HepG2 (cell line): Measurements from ENCODE around the gene TRPV4. TPM values are rescaled to one million over a fixed set of nuclear protein-coding genes. Genes with fewer than 3 reads are reported as not detected.
A peak's percentile ranks its signal among the peaks of the same experiment; 100 is the strongest.

Source experiments
- CEBPB ChIP-seq: IDR thresholded peaks from 2 replicates; pipeline ENCODE4 v1.6.1; 2011; ENCODE audit warnings: low read depth, low read length, improper control_type of control experiment, borderline replicate concordance
- FOSL2 ChIP-seq: sonication (generic); formaldehyde crosslinking; IDR thresholded peaks from 2 replicates; pipeline ENCODE4 v1.4.0; 2020; ENCODE audit warnings: missing genetic modification reagents
- MEF2D ChIP-seq: sonication (generic); formaldehyde crosslinking; IDR thresholded peaks from 2 replicates; pipeline ENCODE4 v1.5.1; 2020; ENCODE audit warnings: mild to moderate bottlenecking, missing genetic modification reagents
- MIER3 ChIP-seq: IDR thresholded peaks from 2 replicates; pipeline ENCODE4 v1.6.1; 2016; ENCODE audit warnings: missing compliant biosample characterization, borderline replicate concordance
- RFXAP ChIP-seq: sonication (generic); formaldehyde crosslinking; IDR thresholded peaks from 2 replicates; pipeline ENCODE4 v1.4.0; 2020; ENCODE audit warnings: missing genetic modification reagents, borderline replicate concordance
- SP4 ChIP-seq: sonication (generic); formaldehyde crosslinking; IDR thresholded peaks from 2 replicates; pipeline ENCODE4 v1.8.1; 2023; ENCODE audit warnings: mild to moderate bottlenecking, missing genetic modification reagents
- ZBTB7B ChIP-seq: sonication (generic); formaldehyde crosslinking; IDR thresholded peaks from 2 replicates; pipeline ENCODE4 v1.4.0; 2020; ENCODE audit warnings: missing genetic modification reagents
- ZNF205 ChIP-seq: IDR thresholded peaks from 2 replicates; pipeline ENCODE4 v1.6.1; 2018; ENCODE audit warnings: missing biosample characterization, missing genetic modification reagents
- ZNF34 ChIP-seq: sonication (generic); formaldehyde crosslinking; IDR thresholded peaks from 2 replicates; pipeline ENCODE4 v1.4.0; 2020; ENCODE audit warnings: mild to moderate bottlenecking, missing genetic modification reagents, borderline replicate concordance
- ZNF367 ChIP-seq: sonication (generic); formaldehyde crosslinking; IDR thresholded peaks from 2 replicates; pipeline ENCODE4 v1.4.0; 2020; ENCODE audit warnings: missing genetic modification reagents, borderline replicate concordance
- ZNF44 ChIP-seq: sonication (generic); formaldehyde crosslinking; IDR thresholded peaks from 2 replicates; pipeline ENCODE4 v1.5.1; 2020; ENCODE audit warnings: mild to moderate bottlenecking, missing genetic modification reagents
- ZNF546 ChIP-seq: sonication (generic); formaldehyde crosslinking; conservative IDR thresholded peaks from 2 replicates; pipeline ENCODE4 v1.8.1; 2023; ENCODE audit warnings: mild to moderate bottlenecking, missing genetic modification reagents
- ZNF777 ChIP-seq: sonication (generic); formaldehyde crosslinking; IDR thresholded peaks from 2 replicates; pipeline ENCODE4 v1.4.0; 2020; ENCODE audit warnings: missing genetic modification reagents
- ZZZ3 ChIP-seq: sonication (generic); formaldehyde crosslinking; IDR thresholded peaks from 2 replicates; pipeline ENCODE4 v1.4.0; 2020; ENCODE audit warnings: missing genetic modification reagents, mild to moderate bottlenecking, borderline replicate concordance
- polyA plus RNA-seq, 8 experiments: library from polyadenylated mRNA; depleted of rRNA in 3 of 8; stranded (reverse) in 7 of 8; unstranded in 1 of 8; fragments of >200 nt; fragmentation: Illumina TruSeq in 4 of 8; extraction: Trizol in 4 of 8; gene quantifications; 2 replicates each; pipeline versions ENCODE4 v1.2.1 to v1.2.3, GENCODE V29; 2011 to 2016; ENCODE audit warnings: low read depth in 4 of 8, missing spikeins in 1 of 8, mixed read lengths in 1 of 8; ENCODE audit not compliant: insufficient read depth in 1 of 8
- total RNA-seq, 5 experiments: library from RNA; depleted of rRNA; stranded (reverse); fragments of >200 nt; fragmentation: Illumina TruSeq; extraction: Trizol; gene quantifications; 2 replicates each; pipeline ENCODE4 v1.2.3, GENCODE V29; 2016; ENCODE audit warnings: low read depth in 1 of 5
- TF ChIP-seq, protein P1 (sequence below): sonication (generic); formaldehyde crosslinking; IDR thresholded peaks from 2 replicates; pipeline ENCODE4 v1.4.0; 2020; ENCODE audit warnings: missing genetic modification reagents
- TF ChIP-seq, protein P2 (sequence below), 2 experiments: sonication (generic) in 1 of 2; formaldehyde crosslinking in 1 of 2; IDR thresholded peaks; 2 replicates each; pipeline versions ENCODE4 v1.6.1 to v1.9.0; 2014 to 2022; ENCODE audit warnings: antibody characterized with exemption in 1 of 2, borderline replicate concordance in 1 of 2, inconsistent platforms in 1 of 2, low read depth in 1 of 2, missing genetic modification reagents in 1 of 2
- TF ChIP-seq, protein P3 (sequence below): sonication (generic); formaldehyde crosslinking; conservative IDR thresholded peaks from 2 replicates; pipeline ENCODE4 v1.4.0; 2020; ENCODE audit warnings: mild to moderate bottlenecking, missing genetic modification reagents, moderate library complexity

TRPV4 gene
- total and polyA plus RNA-seq, 2 of the 13 experiments (the other 11 are each of a cell fraction or from before 2014, with no cell fraction given): 0.66 to 4.7 TPM

DNA sequence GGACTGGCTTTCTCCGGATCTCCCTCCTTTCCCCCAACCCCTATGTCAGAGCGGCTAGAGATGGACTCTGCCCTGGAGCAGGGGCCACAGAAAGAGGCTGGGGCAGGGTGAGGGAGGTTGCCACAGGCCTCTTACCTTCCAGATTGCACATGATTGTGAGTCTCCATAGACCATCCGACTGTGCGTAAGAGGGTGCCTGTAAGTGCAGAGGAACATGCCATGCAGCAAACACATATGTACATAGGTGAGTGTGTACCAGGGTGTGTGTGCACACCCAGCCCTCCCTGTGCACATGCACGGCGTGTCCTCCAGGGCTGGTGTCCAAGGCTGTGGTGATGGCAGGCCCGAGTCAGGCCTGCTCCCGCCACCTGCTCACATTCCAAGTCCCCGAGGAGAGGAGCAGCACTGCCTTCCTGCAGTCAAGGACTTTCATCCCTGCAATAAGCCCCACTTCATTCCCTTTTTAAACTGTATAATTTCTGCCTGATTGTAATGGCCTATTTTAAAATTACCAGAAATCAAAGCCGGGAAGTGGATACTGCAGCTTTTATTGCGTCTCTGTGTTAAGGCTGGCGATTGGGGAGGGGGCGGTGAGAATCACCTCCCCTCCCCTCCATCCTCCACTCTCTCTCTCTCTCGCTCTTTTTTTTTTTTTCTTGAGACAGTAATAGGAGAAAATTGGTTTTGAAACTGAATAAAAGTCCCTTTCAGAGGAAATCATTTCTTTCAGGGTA lies 91.1 kb downstream of the TRPV4 start (continued):
- TF ChIP-seq MIER3 (CRISPR knock-in tag): peak; percentile 27; the same call in 1 of the 2 replicates
- TF ChIP-seq ZNF367 (CRISPR knock-in tag): no peak
- TF ChIP-seq RFXAP: no peak
- no peak for TF ChIP-seq MEF2D (CRISPR knock-in tag)
- TF ChIP-seq, protein P1, sequence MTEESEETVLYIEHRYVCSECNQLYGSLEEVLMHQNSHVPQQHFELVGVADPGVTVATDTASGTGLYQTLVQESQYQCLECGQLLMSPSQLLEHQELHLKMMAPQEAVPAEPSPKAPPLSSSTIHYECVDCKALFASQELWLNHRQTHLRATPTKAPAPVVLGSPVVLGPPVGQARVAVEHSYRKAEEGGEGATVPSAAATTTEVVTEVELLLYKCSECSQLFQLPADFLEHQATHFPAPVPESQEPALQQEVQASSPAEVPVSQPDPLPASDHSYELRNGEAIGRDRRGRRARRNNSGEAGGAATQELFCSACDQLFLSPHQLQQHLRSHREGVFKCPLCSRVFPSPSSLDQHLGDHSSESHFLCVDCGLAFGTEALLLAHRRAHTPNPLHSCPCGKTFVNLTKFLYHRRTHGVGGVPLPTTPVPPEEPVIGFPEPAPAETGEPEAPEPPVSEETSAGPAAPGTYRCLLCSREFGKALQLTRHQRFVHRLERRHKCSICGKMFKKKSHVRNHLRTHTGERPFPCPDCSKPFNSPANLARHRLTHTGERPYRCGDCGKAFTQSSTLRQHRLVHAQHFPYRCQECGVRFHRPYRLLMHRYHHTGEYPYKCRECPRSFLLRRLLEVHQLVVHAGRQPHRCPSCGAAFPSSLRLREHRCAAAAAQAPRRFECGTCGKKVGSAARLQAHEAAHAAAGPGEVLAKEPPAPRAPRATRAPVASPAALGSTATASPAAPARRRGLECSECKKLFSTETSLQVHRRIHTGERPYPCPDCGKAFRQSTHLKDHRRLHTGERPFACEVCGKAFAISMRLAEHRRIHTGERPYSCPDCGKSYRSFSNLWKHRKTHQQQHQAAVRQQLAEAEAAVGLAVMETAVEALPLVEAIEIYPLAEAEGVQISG: peak; percentile 55; the same call in 1 of the 2 replicates
- peak; percentile 78; the same call in 1 of the 2 replicates for TF ChIP-seq ZBTB7B (CRISPR knock-in tag)
- TF ChIP-seq ZNF44 (CRISPR knock-in tag): no peak
- no peak for TF ChIP-seq ZNF34 (CRISPR knock-in tag)
- TF ChIP-seq SP4 (CRISPR knock-in tag): peak; percentile 51; the same call in 1 of the 2 replicates
- TF ChIP-seq ZNF546: no peak
- TF ChIP-seq, protein P2, sequence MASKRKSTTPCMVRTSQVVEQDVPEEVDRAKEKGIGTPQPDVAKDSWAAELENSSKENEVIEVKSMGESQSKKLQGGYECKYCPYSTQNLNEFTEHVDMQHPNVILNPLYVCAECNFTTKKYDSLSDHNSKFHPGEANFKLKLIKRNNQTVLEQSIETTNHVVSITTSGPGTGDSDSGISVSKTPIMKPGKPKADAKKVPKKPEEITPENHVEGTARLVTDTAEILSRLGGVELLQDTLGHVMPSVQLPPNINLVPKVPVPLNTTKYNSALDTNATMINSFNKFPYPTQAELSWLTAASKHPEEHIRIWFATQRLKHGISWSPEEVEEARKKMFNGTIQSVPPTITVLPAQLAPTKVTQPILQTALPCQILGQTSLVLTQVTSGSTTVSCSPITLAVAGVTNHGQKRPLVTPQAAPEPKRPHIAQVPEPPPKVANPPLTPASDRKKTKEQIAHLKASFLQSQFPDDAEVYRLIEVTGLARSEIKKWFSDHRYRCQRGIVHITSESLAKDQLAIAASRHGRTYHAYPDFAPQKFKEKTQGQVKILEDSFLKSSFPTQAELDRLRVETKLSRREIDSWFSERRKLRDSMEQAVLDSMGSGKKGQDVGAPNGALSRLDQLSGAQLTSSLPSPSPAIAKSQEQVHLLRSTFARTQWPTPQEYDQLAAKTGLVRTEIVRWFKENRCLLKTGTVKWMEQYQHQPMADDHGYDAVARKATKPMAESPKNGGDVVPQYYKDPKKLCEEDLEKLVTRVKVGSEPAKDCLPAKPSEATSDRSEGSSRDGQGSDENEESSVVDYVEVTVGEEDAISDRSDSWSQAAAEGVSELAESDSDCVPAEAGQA (IDR thresholded peaks at IDR 0.05; ENCODE audit: low read depth): no peak
- TF ChIP-seq, protein P2 (CRISPR knock-in tag; IDR thresholded peaks at IDR 0.05; ENCODE audit: borderline replicate concordance): no peak
- TF ChIP-seq CEBPB: peak; percentile 52
- TF ChIP-seq, protein P3, sequence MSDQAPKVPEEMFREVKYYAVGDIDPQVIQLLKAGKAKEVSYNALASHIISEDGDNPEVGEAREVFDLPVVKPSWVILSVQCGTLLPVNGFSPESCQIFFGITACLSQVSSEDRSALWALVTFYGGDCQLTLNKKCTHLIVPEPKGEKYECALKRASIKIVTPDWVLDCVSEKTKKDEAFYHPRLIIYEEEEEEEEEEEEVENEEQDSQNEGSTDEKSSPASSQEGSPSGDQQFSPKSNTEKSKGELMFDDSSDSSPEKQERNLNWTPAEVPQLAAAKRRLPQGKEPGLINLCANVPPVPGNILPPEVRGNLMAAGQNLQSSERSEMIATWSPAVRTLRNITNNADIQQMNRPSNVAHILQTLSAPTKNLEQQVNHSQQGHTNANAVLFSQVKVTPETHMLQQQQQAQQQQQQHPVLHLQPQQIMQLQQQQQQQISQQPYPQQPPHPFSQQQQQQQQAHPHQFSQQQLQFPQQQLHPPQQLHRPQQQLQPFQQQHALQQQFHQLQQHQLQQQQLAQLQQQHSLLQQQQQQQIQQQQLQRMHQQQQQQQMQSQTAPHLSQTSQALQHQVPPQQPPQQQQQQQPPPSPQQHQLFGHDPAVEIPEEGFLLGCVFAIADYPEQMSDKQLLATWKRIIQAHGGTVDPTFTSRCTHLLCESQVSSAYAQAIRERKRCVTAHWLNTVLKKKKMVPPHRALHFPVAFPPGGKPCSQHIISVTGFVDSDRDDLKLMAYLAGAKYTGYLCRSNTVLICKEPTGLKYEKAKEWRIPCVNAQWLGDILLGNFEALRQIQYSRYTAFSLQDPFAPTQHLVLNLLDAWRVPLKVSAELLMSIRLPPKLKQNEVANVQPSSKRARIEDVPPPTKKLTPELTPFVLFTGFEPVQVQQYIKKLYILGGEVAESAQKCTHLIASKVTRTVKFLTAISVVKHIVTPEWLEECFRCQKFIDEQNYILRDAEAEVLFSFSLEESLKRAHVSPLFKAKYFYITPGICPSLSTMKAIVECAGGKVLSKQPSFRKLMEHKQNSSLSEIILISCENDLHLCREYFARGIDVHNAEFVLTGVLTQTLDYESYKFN (CRISPR knock-in tag): peak; percentile 91
- no peak for TF ChIP-seq ZZZ3 (CRISPR knock-in tag)
- peak; percentile 38; the same call in 1 of the 2 replicates for TF ChIP-seq ZNF205 (CRISPR knock-in tag)
- TF ChIP-seq ZNF777 (CRISPR knock-in tag): no peak
- no peak for TF ChIP-seq FOSL2
